Cardiac muscle cell (in vitro differentiated cells and primary cell): ENCODE measurements around the gene S100A2. TPM values are rescaled to one million over a fixed set of nuclear protein-coding genes. Genes with fewer than 3 reads are reported as not detected.

ENCODE experiments used
- DNase-seq, 2 donors: peaks; one replicate each; pipeline versions ENCODE4 v3.0.0 to v3.0.0-alpha.2; 2010 to 2017; ENCODE audit warnings: low read depth in 1 of 2, low spot score in 1 of 2
- H3K27ac ChIP-seq: fragments of 200-600 bp; sonication (generic); 2 replicates; pipeline ENCODE4 v1.5.1; 2016
- H3K27me3 ChIP-seq: fragments of 200-600 bp; sonication (generic); 2 replicates; pipeline ENCODE4 v1.6.0; 2016; ENCODE audit warnings: control low read depth
- H3K36me3 ChIP-seq: fragments of 200-600 bp; sonication (generic); 2 replicates; pipeline ENCODE4 v1.5.1; 2016; ENCODE audit warnings: control low read depth
- H3K4me1 ChIP-seq: fragments of 200-600 bp; sonication (generic); 2 replicates; pipeline ENCODE4 v1.8.1; 2017; ENCODE audit warnings: low read depth, mild to moderate bottlenecking, mixed run types
- H3K4me3 ChIP-seq: fragments of 200-600 bp; sonication (generic); 2 replicates; pipeline ENCODE4 v1.5.1; 2016; ENCODE audit warnings: mild to moderate bottlenecking
- H3K9me3 ChIP-seq: fragments of 200-600 bp; sonication (generic); 2 replicates; pipeline ENCODE4 v1.5.1; 2017; ENCODE audit warnings: low read depth, mild to moderate bottlenecking, control low read depth
- CTCF ChIP-seq: IDR thresholded peaks from 2 replicates; pipeline ENCODE4 v1.5.1; 2012; ENCODE audit warnings: low read depth, mild to moderate bottlenecking, low read length
- polyA plus RNA-seq: library from polyadenylated mRNA; unstranded; fragments of >200 nt; fragmentation: Nextera tagmentation; extraction: Ambion mirVana; gene quantifications from 2 replicates; pipeline ENCODE4 v1.2.1, GENCODE V29; 2016
- total RNA-seq: library from RNA; depleted of rRNA; stranded (reverse); fragments of >200 nt; gene quantifications from 2 replicates; pipeline ENCODE4 v1.2.3, GENCODE V29; 2016

The S100A2 gene
- total and polyA plus RNA-seq, 2 experiments from 2014 or later: 2.3 TPM; not detected in 1

GRCh38 chr1:153553830-153554541, 11.7 kb downstream of the S100A2 start:
- DNase-seq: no peak
- H3K36me3 ChIP-seq: no peaks in the 10 kb centered on the region
- no peak for TF ChIP-seq CTCF
- H3K27me3 ChIP-seq: no peaks in the 10 kb centered on the region
- H3K4me1 ChIP-seq: peaks cover 12% of the 10 kb centered on the region
- H3K9me3 ChIP-seq: no peaks in the 10 kb centered on the region
- H3K27ac ChIP-seq: no peak overlapping the region
- H3K4me3 ChIP-seq: no peak overlapping the region

GRCh38 chr1:153553096-153553495, 12.5 kb downstream of the S100A2 start:
- H3K27ac ChIP-seq: no peak overlapping the region
- TF ChIP-seq CTCF: no peak
- DNase-seq: no peak
- H3K4me1 ChIP-seq: peaks cover 12% of the 10 kb centered on the region
- H3K27me3 ChIP-seq: no peaks in the 10 kb centered on the region
- no peak overlapping the region for H3K4me3 ChIP-seq
- H3K36me3 ChIP-seq: no peaks in the 10 kb centered on the region
- H3K9me3 ChIP-seq: no peaks in the 10 kb centered on the region

- Histone ChIP-seq H3K4me1 (peaks cover 16% of the 10 kb centered on the region), H3K27me3 (no peaks in the 10 kb centered on the region), H3K9me3 (no peaks in the 10 kb centered on the region), H3K27ac (no peak overlapping the region), H3K36me3 (no peaks in the 10 kb centered on the region), H3K4me3 (no peak overlapping the region)
- no peak for DNase-seq
- TF ChIP-seq CTCF: no peak
Measured at GRCh38 chr1:153552335-153552734, 13.3 kb downstream of the S100A2 start.

- Histone ChIP-seq H3K9me3 (no peaks in the 10 kb centered on the region), H3K4me3 (no peak overlapping the region), H3K36me3 (no peaks in the 10 kb centered on the region), H3K27ac (no peak overlapping the region), H3K27me3 (no peaks in the 10 kb centered on the region), H3K4me1 (peaks cover 21% of the 10 kb centered on the region)
- no peak for TF ChIP-seq CTCF
- no peak for DNase-seq
Measured at GRCh38 chr1:153550827-153551500, 14.7 kb downstream of the S100A2 start.

GRCh38 chr1:153550398-153550758, 15.3 kb downstream of the S100A2 start:
- DNase-seq: no peak
- Histone ChIP-seq H3K27ac (no peak overlapping the region), H3K27me3 (no peaks in the 10 kb centered on the region), H3K9me3 (no peaks in the 10 kb centered on the region), H3K4me1 (peaks cover 27% of the 10 kb centered on the region), H3K36me3 (no peaks in the 10 kb centered on the region), H3K4me3 (no peak overlapping the region)
- TF ChIP-seq CTCF: no peak
